ENCODE results near the gene EPC1.
"Not testable (repeated sequence)": the region's sequence is repeated elsewhere in the genome, so short reads cannot be mapped to it uniquely, and the experiment has no call there.

Gene EPC1

DNA sequence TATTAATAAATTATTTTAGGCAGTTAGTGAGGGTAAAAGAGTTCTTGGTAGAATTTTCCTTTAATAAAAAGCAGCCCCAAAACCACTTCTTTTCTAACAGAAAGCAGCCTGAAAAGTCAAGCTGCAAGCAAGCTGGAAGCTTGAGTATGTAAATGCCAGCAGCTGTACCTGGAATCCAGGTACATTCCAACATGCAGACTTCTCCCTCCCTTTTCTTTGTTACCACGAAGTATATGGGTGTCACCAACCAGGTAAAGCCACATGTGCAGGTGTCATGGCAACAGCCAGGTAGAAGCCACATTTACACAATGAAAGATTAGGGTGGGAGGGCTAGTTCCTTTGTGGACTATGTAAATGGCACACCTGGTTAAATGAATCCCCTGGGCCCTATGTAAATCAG lies 114.6 kb downstream of the EPC1 start:
- TF ChIP-seq POLR2AphosphoS5 (IDR thresholded peaks at IDR 0.05; ENCODE audit: low read depth, low read length) (no peak), PAX5 (IDR thresholded peaks at IDR 0.05; ENCODE audit: insufficient read depth, low read length, severe bottlenecking) (no peak), TAF1 (IDR thresholded peaks at IDR 0.05; ENCODE audit: low read depth, low read length) (no peak), POU2F2 (IDR thresholded peaks at IDR 0.05; ENCODE audit: low read depth, low read length) (no peak), POLR2A (IDR thresholded peaks at IDR 0.05; ENCODE audit: low read depth, low read length) (no peak), SPI1 (IDR thresholded peaks at IDR 0.05; ENCODE audit: low read depth, low read length) (no peak)
- no peak for FAIRE-seq
- DNase-seq (ENCODE audit: insufficient read length, low spot score): no peak

DNA sequence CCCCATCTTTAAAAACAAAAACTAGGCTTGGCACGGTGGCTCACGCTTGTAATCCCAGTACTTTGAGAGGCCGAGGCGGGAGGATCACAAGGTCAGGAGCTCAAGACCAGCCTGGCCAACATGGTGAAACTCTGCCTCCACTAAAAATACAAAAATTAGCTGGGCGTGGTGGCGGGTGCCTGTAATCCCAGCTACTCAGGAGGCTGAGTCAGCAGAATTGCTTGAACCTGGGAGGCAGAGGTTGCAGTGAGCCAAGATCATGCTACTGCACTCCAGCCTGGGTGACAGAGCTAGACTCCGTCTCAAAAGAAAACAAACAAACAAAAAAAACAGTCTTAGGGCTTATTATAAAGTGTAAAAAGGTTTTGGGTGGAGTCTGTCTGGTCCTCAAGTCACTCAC lies 117.2 kb downstream of the EPC1 start:
- not testable (repeated sequence) for DNase-seq (ENCODE audit: insufficient read length, low spot score); FAIRE-seq

DNA sequence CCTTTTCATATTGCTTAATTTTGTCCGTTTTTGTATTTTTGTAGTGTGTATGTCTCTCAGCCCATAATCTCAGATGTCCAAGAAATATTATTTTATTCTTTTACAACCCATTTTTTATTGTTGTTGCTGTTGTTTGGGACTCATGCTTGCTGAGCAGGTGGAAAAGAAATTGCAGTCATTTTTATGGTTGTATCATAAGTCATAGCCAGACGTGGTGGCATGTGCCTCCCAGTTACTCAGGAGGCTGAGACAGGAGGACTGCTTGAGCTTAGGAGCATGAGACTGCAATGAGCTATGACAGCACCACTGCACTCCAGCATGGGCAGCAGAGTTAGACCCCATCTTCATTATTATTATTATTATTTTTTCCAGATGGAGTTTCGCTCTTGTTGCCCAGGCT lies 117.8 kb downstream of the EPC1 start:
- DNase-seq (ENCODE audit: insufficient read length, low spot score) (no peak), FAIRE-seq (no peak)
- no peak for TF ChIP-seq POLR2A (IDR thresholded peaks at IDR 0.05; ENCODE audit: low read depth, low read length)
- no peak for TF ChIP-seq POU2F2 (IDR thresholded peaks at IDR 0.05; ENCODE audit: low read depth, low read length)
- TF ChIP-seq SPI1 (IDR thresholded peaks at IDR 0.05; ENCODE audit: low read depth, low read length): no peak
- no peak for TF ChIP-seq POLR2AphosphoS5 (IDR thresholded peaks at IDR 0.05; ENCODE audit: low read depth, low read length)
- TF ChIP-seq TAF1 (IDR thresholded peaks at IDR 0.05; ENCODE audit: low read depth, low read length): no peak
- TF ChIP-seq PAX5 (IDR thresholded peaks at IDR 0.05; ENCODE audit: insufficient read depth, low read length, severe bottlenecking): no peak

- TF ChIP-seq PAX5 (IDR thresholded peaks at IDR 0.05; ENCODE audit: insufficient read depth, low read length, severe bottlenecking): no peak
- no peak for TF ChIP-seq POLR2A (IDR thresholded peaks at IDR 0.05; ENCODE audit: low read depth, low read length)
- TF ChIP-seq POU2F2 (IDR thresholded peaks at IDR 0.05; ENCODE audit: low read depth, low read length): no peak
- no peak for TF ChIP-seq POLR2AphosphoS5 (IDR thresholded peaks at IDR 0.05; ENCODE audit: low read depth, low read length)
- TF ChIP-seq TAF1 (IDR thresholded peaks at IDR 0.05; ENCODE audit: low read depth, low read length): no peak
- TF ChIP-seq SPI1 (IDR thresholded peaks at IDR 0.05; ENCODE audit: low read depth, low read length): no peak
- FAIRE-seq (no peak), DNase-seq (ENCODE audit: insufficient read length, low spot score) (no peak)
These were observed 119.2 kb downstream of the EPC1 start for GRCh38 chr10:32227802-32228201.

DNA sequence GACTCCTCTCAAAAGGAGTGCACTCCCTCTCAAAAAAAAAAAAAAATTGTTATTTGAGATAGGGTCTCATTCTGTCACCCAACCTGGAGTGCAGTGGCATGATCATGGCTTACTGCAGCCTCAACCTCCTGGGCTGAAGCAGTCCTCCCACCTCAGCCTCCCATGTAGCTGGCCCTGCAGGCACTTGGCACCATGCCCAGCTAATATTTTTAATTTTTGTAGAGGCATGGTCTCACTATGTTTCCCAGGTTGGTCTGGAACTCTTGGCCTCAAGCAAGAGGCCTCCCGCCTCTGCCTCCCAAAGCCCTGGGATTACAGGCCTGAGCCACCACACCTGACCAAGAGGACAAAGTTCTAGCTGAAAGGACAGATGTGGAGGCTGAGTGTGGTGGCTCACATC lies 120.3 kb downstream of the EPC1 start:
- DNase-seq (ENCODE audit: insufficient read length, low spot score) (no peak), FAIRE-seq (no peak)
- TF ChIP-seq POU2F2 (IDR thresholded peaks at IDR 0.05; ENCODE audit: low read depth, low read length) (no peak), PAX5 (IDR thresholded peaks at IDR 0.05; ENCODE audit: insufficient read depth, low read length, severe bottlenecking) (no peak)

DNA sequence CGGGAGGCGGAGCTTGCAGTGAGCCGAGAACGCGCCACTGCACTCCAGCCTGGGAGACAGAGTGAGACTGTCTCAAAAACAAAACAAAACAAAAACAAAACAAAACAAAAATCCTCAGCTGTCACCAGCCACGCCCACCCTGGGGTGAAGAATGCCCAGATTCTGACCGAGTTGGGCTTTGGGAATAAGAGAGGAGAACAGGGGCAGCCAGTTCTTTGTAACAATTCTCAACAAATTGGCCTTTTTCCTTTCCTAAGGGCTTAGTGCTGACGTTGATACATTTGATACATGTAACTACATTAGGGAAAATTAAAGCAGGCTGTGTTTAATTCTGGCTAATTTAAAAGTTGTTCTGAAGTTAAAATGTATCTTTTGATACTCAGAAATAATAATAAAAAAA lies 121.0 kb downstream of the EPC1 start:
- TF ChIP-seq POLR2AphosphoS5 (IDR thresholded peaks at IDR 0.05; ENCODE audit: low read depth, low read length): no peak
- TF ChIP-seq POLR2A (IDR thresholded peaks at IDR 0.05; ENCODE audit: low read depth, low read length): no peak
- no peak for TF ChIP-seq PAX5 (IDR thresholded peaks at IDR 0.05; ENCODE audit: insufficient read depth, low read length, severe bottlenecking)
- no peak for TF ChIP-seq TAF1 (IDR thresholded peaks at IDR 0.05; ENCODE audit: low read depth, low read length)
- TF ChIP-seq POU2F2 (IDR thresholded peaks at IDR 0.05; ENCODE audit: low read depth, low read length): no peak
- TF ChIP-seq SPI1 (IDR thresholded peaks at IDR 0.05; ENCODE audit: low read depth, low read length): no peak
- FAIRE-seq: no peak
- no peak for DNase-seq (ENCODE audit: insufficient read length, low spot score)

GRCh38 chr10:32222376-32222775 lies 124.6 kb downstream of the EPC1 start:
- not testable (repeated sequence) for DNase-seq (ENCODE audit: insufficient read length, low spot score); FAIRE-seq

GRCh38 chr10:32219156-32219555 lies 127.8 kb downstream of the EPC1 start:
- FAIRE-seq; DNase-seq (ENCODE audit: insufficient read length, low spot score): not testable (repeated sequence)

- not testable (repeated sequence) for FAIRE-seq; DNase-seq (ENCODE audit: insufficient read length, low spot score)
These were observed 128.5 kb downstream of the EPC1 start for GRCh38 chr10:32218206-32219044.

Data from GM12891 (cell line).